Measurements from ENCODE around the gene PTPN5.

The PTPN5 gene

GRCh38 chr11:18780896-18781295 lies 10.7 kb downstream of the PTPN5 start:
- TF ChIP-seq YY1 (IDR thresholded peaks at IDR 0.05; ENCODE audit: insufficient read depth, insufficient read length) (no peak), SUZ12 (IDR thresholded peaks at IDR 0.05; ENCODE audit: extremely low read depth, insufficient read depth, insufficient read length) (no peak), ZNF274 (IDR thresholded peaks at IDR 0.05; ENCODE audit: low read depth, low read length) (no peak)
- H3K27me3 ChIP-seq (ENCODE audit: insufficient read depth, insufficient read length) = no peaks in the 10 kb centered on the region
- no peak for DNase-seq (ENCODE audit: low read depth, low spot score)
- H3K4me1 ChIP-seq (ENCODE audit: insufficient read depth, insufficient read length) = peaks cover 5% of the 10 kb centered on the region
- no peak overlapping the region for H3K4me3 ChIP-seq (ENCODE audit: insufficient read length, low read depth)
- H3K36me3 ChIP-seq (ENCODE audit: insufficient read depth, insufficient read length, low read length) = no peaks in the 10 kb centered on the region
- no peak overlapping the region for H3K9ac ChIP-seq (ENCODE audit: insufficient read length, low read depth)
- no peaks in the 10 kb centered on the region for H3K9me3 ChIP-seq (ENCODE audit: insufficient read depth, low read length)

DNA sequence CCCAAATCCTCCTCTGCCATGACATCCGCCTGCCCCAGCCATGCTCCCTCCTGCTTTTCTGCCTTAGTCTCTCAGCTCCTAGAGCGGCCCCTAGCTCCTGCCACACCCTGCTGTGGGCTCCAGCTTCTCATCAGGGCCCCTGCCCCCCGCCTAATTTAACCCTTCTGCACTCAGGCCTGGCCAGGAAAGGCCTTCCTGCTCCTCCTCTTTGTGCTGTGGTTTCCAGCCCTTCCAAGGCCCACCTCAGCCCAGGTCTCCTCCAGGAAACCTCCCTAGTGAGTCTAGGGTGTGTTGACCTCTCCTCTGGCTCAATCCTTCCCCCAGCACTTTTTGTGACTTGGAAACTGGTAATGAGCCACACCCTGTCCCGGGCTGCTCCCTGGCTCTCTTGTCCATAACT lies 11.3 kb downstream of the PTPN5 start:
- no peaks in the 10 kb centered on the region for H3K36me3 ChIP-seq (ENCODE audit: insufficient read depth, insufficient read length, low read length)
- H3K4me3 ChIP-seq (ENCODE audit: insufficient read length, low read depth) = no peak overlapping the region
- H3K4me1 ChIP-seq (ENCODE audit: insufficient read depth, insufficient read length) = peaks cover 5% of the 10 kb centered on the region
- TF ChIP-seq SUZ12 (IDR thresholded peaks at IDR 0.05; ENCODE audit: extremely low read depth, insufficient read depth, insufficient read length) (no peak), YY1 (IDR thresholded peaks at IDR 0.05; ENCODE audit: insufficient read depth, insufficient read length) (no peak), ZNF274 (IDR thresholded peaks at IDR 0.05; ENCODE audit: low read depth, low read length) (no peak)
- no peak for DNase-seq (ENCODE audit: low read depth, low spot score)
- no peaks in the 10 kb centered on the region for H3K27me3 ChIP-seq (ENCODE audit: insufficient read depth, insufficient read length)
- H3K9ac ChIP-seq (ENCODE audit: insufficient read length, low read depth) = no peak overlapping the region
- H3K9me3 ChIP-seq (ENCODE audit: insufficient read depth, low read length) = no peaks in the 10 kb centered on the region

DNA sequence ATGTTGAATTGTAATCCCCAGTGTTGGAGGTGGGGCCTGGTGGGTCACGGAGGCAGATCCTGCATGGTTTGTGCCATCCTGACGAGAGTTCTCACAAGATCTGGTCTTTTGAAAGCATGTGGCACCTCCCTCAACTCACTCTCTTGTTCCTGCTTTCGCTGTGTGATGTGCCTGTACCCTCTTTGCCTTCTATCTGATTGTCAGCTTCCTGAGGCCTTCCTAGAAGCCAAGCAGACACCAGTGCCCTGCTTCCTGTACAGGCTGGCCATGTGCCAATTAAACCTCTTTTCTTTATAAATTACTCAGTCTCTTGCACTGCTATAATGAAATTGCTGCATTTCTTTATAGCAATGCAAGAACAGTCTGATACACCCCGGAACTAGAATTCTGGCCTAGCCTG lies 13.1 kb downstream of the PTPN5 start:
- Histone ChIP-seq H3K4me3 (ENCODE audit: insufficient read length, low read depth) (no peak overlapping the region), H3K4me1 (ENCODE audit: insufficient read depth, insufficient read length) (peaks cover 6% of the 10 kb centered on the region), H3K27me3 (ENCODE audit: insufficient read depth, insufficient read length) (no peaks in the 10 kb centered on the region), H3K9ac (ENCODE audit: insufficient read length, low read depth) (no peak overlapping the region), H3K36me3 (ENCODE audit: insufficient read depth, insufficient read length, low read length) (no peaks in the 10 kb centered on the region), H3K9me3 (ENCODE audit: insufficient read depth, low read length) (no peaks in the 10 kb centered on the region)
- no peak for TF ChIP-seq YY1 (IDR thresholded peaks at IDR 0.05; ENCODE audit: insufficient read depth, insufficient read length)
- no peak for TF ChIP-seq ZNF274 (IDR thresholded peaks at IDR 0.05; ENCODE audit: low read depth, low read length)
- no peak for TF ChIP-seq SUZ12 (IDR thresholded peaks at IDR 0.05; ENCODE audit: extremely low read depth, insufficient read depth, insufficient read length)
- no peak for DNase-seq (ENCODE audit: low read depth, low spot score)

GRCh38 chr11:18776324-18776723 lies 15.3 kb downstream of the PTPN5 start:
- DNase-seq (ENCODE audit: low read depth, low spot score) = no peak
- H3K9me3 ChIP-seq (ENCODE audit: insufficient read depth, low read length) = no peaks in the 10 kb centered on the region
- no peak overlapping the region for H3K4me3 ChIP-seq (ENCODE audit: insufficient read length, low read depth)
- no peaks in the 10 kb centered on the region for H3K36me3 ChIP-seq (ENCODE audit: insufficient read depth, insufficient read length, low read length)
- H3K27me3 ChIP-seq (ENCODE audit: insufficient read depth, insufficient read length) = no peaks in the 10 kb centered on the region
- peaks cover 7% of the 10 kb centered on the region for H3K4me1 ChIP-seq (ENCODE audit: insufficient read depth, insufficient read length)
- no peak overlapping the region for H3K9ac ChIP-seq (ENCODE audit: insufficient read length, low read depth)
- TF ChIP-seq ZNF274 (IDR thresholded peaks at IDR 0.05; ENCODE audit: low read depth, low read length) (no peak), YY1 (IDR thresholded peaks at IDR 0.05; ENCODE audit: insufficient read depth, insufficient read length) (no peak), SUZ12 (IDR thresholded peaks at IDR 0.05; ENCODE audit: extremely low read depth, insufficient read depth, insufficient read length) (no peak)

- DNase-seq (ENCODE audit: low read depth, low spot score) = peak; percentile 51
- Histone ChIP-seq H3K9ac (ENCODE audit: insufficient read length, low read depth) (no peak overlapping the region), H3K9me3 (ENCODE audit: insufficient read depth, low read length) (no peaks in the 10 kb centered on the region), H3K4me3 (ENCODE audit: insufficient read length, low read depth) (no peak overlapping the region), H3K36me3 (ENCODE audit: insufficient read depth, insufficient read length, low read length) (no peaks in the 10 kb centered on the region), H3K4me1 (ENCODE audit: insufficient read depth, insufficient read length) (peaks cover 5% of the 10 kb centered on the region), H3K27me3 (ENCODE audit: insufficient read depth, insufficient read length) (no peaks in the 10 kb centered on the region)
- TF ChIP-seq ZNF274 (IDR thresholded peaks at IDR 0.05; ENCODE audit: low read depth, low read length) = no peak
- TF ChIP-seq SUZ12 (IDR thresholded peaks at IDR 0.05; ENCODE audit: extremely low read depth, insufficient read depth, insufficient read length) = no peak
- no peak for TF ChIP-seq YY1 (IDR thresholded peaks at IDR 0.05; ENCODE audit: insufficient read depth, insufficient read length)
Measured at GRCh38 chr11:18775492-18776292, 15.9 kb downstream of the PTPN5 start.

- Histone ChIP-seq H3K9ac (ENCODE audit: insufficient read length, low read depth) (no peak overlapping the region), H3K27me3 (ENCODE audit: insufficient read depth, insufficient read length) (no peaks in the 10 kb centered on the region), H3K9me3 (ENCODE audit: insufficient read depth, low read length) (no peaks in the 10 kb centered on the region), H3K4me1 (ENCODE audit: insufficient read depth, insufficient read length) (peaks cover 3% of the 10 kb centered on the region), H3K36me3 (ENCODE audit: insufficient read depth, insufficient read length, low read length) (no peaks in the 10 kb centered on the region), H3K4me3 (ENCODE audit: insufficient read length, low read depth) (no peak overlapping the region)
- TF ChIP-seq ZNF274 (IDR thresholded peaks at IDR 0.05; ENCODE audit: low read depth, low read length) (no peak), YY1 (IDR thresholded peaks at IDR 0.05; ENCODE audit: insufficient read depth, insufficient read length) (no peak), SUZ12 (IDR thresholded peaks at IDR 0.05; ENCODE audit: extremely low read depth, insufficient read depth, insufficient read length) (no peak)
- DNase-seq (ENCODE audit: low read depth, low spot score) = no peak
Measured at GRCh38 chr11:18774801-18775200, 16.8 kb downstream of the PTPN5 start.

DNA sequence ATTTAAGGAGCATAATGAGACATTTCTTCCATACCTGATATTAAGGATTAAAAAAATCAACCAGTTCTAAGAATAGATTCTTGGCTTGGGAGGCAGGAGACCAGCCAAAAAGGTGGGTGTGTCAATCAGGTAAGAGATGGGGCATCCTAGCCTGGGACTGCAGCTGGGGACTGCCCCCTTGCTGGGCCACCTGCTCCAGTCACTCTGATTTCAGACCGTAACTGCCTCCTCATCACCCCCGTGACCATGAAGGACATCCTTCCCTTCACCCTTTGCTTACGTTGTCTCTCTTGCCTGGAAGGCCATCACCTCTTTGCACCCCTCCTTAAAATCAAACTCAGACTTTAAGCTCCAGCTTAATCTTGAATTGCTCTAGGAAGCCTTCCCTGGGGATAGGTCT lies 17.9 kb downstream of the PTPN5 start:
- no peaks in the 10 kb centered on the region for H3K36me3 ChIP-seq (ENCODE audit: insufficient read depth, insufficient read length, low read length)
- peaks cover 5% of the 10 kb centered on the region for H3K4me1 ChIP-seq (ENCODE audit: insufficient read depth, insufficient read length)
- no peaks in the 10 kb centered on the region for H3K9me3 ChIP-seq (ENCODE audit: insufficient read depth, low read length)
- no peak for DNase-seq (ENCODE audit: low read depth, low spot score)
- TF ChIP-seq SUZ12 (IDR thresholded peaks at IDR 0.05; ENCODE audit: extremely low read depth, insufficient read depth, insufficient read length) (no peak), YY1 (IDR thresholded peaks at IDR 0.05; ENCODE audit: insufficient read depth, insufficient read length) (no peak), ZNF274 (IDR thresholded peaks at IDR 0.05; ENCODE audit: low read depth, low read length) (no peak)
- no peak overlapping the region for H3K4me3 ChIP-seq (ENCODE audit: insufficient read length, low read depth)
- H3K27me3 ChIP-seq (ENCODE audit: insufficient read depth, insufficient read length) = no peaks in the 10 kb centered on the region
- no peak overlapping the region for H3K9ac ChIP-seq (ENCODE audit: insufficient read length, low read depth)

All from NT2/D1 (cell line).